ENCODE measurements around the gene PF4V1.

PF4V1 gene

DNA sequence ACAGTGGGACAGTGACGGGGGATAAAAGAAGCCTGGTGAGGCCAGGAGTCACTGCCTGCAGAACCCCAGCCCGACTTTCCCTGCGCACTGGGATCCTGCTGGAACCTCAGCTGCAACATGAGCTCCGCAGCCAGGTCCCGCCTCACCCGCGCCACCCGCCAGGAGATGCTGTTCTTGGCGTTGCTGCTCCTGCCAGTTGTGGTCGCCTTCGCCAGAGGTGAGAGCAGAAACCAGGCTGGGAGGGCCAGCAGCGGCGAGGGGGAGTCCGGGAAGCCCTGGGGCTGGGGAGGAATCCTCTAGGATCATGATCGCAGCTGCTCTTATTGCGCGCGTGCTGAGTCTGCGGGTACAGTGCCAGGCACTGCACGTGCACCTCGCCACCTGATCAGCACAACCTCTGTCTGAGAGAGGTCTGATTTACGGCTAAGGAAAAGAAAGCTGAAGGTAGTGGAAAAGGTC lies at the start of gene PF4V1:
Gene PF4V1, plus strand, starts transcription at position 51 of the 459 bp plus-strand sequence. Its CDS starts 67 bp downstream, at position 118.
- DNase-seq (ENCODE audit: low read depth): no peak

DNA sequence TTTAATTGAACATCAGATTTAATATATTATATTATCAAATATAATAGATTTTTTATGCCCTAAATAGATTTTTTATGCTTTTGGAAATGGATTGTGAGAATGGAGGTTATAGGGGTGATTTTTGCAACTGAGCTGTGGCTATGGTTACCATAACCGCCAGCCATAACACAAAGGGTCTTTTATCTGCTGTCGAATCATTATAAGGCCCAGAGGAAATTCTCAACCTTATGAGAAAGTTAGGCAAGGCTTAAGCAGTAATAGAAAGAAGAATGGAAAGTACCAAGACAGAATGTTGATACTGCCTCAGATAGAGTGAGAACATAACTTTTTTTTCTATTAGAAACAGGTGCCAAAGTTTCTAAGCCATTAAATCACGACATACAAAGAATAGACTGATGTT lies 42.9 kb upstream of the PF4V1 start:
- DNase-seq (ENCODE audit: low read depth): no peak

GRCh38 chr4:73811841-73812240 lies 41.3 kb upstream of the PF4V1 start:
- DNase-seq (ENCODE audit: low read depth): no peak

DNA sequence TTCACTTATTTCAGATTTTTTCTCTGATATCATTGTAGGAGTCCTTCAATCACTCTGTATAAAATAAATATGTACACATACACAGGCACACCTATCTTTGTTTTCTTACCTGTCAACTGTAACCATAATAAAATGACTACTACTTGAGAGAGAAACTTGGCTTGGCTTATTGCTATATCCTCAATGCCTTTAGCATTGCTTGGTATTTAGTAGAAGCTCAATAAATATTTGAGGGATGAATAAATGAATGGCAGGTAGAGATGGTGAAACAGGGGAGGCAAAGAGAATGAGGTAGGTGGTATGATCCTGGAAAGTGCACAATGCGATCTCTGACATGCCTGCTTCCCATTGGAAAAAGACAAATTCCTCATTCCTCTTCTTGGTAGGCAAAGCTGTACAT lies 38.4 kb upstream of the PF4V1 start:
- no peak for DNase-seq (ENCODE audit: low read depth)

GRCh38 chr4:73815145-73815544 lies 38.0 kb upstream of the PF4V1 start:
- no peak for DNase-seq (ENCODE audit: low read depth)

GRCh38 chr4:73816814-73817213 lies 36.3 kb upstream of the PF4V1 start:
- no peak for DNase-seq (ENCODE audit: low read depth)

DNA sequence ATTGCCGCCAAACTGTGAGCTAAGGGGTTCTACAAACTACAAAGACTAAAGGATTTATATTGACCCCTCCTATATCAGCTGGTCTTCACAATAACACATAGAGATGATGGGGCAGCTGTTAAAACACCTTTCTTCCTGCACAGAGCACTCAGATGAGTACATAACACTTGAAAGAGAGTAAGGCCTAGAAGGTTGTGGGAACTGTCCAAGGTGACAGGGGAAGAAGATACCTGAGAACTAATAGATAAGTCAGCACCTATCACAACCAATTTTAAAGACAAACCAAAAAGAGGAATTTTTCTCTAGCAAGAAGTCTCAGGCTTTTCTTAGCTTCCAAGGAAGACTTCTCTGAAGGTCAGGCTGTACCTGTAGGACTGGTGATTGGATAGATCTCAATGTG lies 35.8 kb upstream of the PF4V1 start:
- no peak for DNase-seq (ENCODE audit: low read depth)

DNA sequence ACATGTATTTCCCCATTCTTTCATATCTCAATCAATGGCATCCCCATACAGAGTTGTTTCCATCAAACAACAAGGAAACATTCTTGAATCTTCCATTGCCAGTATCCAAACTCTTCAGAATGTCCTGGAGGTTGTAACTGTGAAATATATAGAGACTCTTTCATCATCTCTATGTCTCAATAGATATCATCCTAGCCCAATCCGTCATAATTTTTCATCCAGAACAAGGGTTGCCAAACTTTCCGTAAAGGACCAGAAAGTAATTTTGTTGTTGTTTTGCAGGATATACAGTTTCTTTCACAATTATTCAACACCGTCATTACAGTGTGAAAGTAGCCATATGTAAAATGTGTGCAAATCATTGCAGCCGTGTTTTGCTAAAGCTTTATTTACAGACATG lies 31.8 kb upstream of the PF4V1 start:
- DNase-seq (ENCODE audit: low read depth): no peak

GRCh38 chr4:73822389-73822788 lies 30.7 kb upstream of the PF4V1 start:
- DNase-seq (ENCODE audit: low read depth): no peak

DNA sequence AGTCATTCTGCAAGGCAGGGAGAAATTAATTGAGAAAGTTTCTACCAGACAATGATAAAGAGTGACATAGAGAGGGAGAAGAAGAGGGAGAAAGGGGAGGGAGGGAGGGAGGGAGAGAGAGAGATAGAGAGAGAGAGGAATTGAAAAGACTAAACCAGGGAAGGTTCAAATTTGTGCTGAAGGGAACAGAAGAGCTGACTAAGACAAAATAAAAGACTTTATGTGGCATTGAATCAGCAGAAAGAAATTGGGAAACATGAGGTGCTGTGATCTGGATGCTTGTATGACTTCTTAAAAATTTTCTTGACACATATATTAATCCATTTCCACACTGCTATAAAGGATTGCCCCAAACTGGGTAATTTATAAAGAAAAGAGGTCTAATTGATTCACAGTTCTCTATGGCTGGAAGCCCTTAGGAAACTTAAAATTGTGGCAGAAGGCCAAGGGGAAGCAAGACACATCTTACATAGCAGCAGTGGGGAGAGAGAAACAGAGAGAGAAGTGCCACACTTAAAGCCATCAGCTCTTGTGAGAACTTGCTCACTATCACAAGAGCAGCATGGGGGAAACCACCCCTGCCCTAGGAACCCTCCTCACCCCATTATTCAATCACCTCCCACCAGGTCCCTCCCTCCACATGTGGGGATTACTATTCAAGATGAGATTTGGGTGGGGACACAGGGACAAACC lies 30.1 kb upstream of the PF4V1 start:
- no peak for DNase-seq (ENCODE audit: low read depth)

GRCh38 chr4:73823760-73824159 lies 29.3 kb upstream of the PF4V1 start:
- DNase-seq (ENCODE audit: low read depth): no peak

DNA sequence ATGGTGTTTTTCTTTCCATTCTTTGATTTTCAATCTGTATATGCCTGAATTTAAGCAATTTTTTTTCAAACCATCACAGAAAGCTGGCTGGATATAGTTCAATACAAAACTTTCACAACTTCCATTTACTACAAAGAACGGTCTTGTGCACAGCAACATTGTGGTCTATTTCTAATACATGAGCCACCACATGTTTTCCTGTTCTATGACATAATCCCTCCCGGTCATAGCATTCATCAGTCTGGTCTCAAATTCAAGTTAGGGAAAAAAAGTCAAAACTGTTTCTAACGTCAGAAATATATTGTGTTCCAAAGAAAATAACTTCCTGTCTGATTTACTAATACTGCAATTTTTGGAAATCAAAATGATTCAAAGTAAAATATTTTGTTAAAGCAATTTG lies 24.1 kb upstream of the PF4V1 start:
- no peak for DNase-seq (ENCODE audit: low read depth)

DNA sequence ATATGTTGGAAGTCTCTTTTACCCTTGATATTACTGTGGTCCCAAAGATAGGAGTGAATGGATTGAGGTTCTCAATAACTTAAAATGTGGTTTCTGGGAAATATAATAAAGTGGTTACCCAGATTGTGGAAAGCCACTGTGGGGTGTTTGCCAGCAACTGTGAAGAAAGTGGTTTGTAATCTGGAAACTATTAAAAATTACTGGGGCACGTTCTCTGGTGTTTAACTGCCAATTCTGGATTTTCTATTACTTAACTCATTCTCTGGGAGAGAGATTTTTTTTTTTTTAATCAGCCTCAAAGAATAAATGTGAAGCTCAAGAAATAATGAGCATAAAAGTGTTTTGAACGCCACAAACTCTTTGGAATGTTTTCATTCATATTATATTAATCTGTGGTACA lies 21.5 kb upstream of the PF4V1 start:
- no peak for DNase-seq (ENCODE audit: low read depth)

DNA sequence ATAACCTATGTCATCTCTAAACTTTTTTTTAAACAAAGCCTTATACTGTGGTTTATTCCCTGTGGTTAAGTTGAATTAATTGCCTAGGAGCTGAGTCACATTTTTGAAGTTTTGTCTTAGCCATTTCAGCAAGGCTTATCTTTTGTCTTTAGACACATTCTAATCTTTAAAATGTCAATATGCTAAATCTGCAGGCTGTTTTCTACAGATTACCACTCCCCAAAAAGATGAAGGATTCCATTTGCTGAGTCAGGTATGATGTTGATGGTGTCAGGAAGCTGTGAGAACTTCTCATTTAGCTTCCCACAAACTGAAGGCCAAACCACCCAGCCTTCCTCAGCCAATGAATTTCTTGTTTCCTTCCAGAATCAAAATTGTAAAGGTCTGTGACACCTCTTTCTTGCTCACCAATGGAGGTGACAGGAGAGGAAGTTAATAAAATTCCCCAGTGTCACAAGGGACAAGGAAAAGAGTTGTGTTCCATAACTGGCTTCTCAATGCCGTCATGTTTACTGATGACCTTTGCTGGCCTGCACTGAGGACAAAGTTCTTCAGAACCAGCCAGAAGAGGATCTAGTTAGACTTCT lies 20.4 kb upstream of the PF4V1 start:
- no peak for DNase-seq (ENCODE audit: low read depth)

GRCh38 chr4:73836373-73837279 lies 16.5 kb upstream of the PF4V1 start, which contains the start of gene CXCL6:
CXCL6 (plus strand) TSS chr4:73836678; CDS start chr4:73836751, 73 bp downstream.
- no peak for DNase-seq (ENCODE audit: low read depth)

DNA sequence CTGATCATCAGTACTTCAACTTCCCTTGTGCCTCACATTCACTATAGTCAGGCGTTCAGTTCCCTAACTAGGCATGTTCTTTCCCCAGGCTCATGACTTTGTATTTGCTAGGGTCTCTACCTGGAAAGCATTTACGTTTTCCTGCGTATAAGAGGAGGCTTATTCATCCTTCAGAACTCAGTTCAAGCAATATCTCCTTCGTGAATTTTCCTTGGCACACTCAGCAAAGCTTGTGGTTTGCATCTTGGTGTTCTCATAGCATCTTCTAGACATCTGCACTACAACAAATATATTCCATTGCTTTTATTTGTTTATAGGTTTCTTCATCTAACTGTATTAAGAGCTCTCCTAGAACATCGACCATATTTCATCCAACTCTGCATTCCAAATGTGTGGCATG lies 14.0 kb upstream of the PF4V1 start:
- no peak for DNase-seq (ENCODE audit: low read depth)

- DNase-seq (ENCODE audit: low read depth): no peak
These were observed 13.4 kb upstream of the PF4V1 start for GRCh38 chr4:73839715-73840114.

- no peak for DNase-seq (ENCODE audit: low read depth)
These were observed 11.7 kb upstream of the PF4V1 start for GRCh38 chr4:73841243-73841925.

GRCh38 chr4:73842696-73843095 lies 10.4 kb upstream of the PF4V1 start:
- DNase-seq (ENCODE audit: low read depth): no peak

DNA sequence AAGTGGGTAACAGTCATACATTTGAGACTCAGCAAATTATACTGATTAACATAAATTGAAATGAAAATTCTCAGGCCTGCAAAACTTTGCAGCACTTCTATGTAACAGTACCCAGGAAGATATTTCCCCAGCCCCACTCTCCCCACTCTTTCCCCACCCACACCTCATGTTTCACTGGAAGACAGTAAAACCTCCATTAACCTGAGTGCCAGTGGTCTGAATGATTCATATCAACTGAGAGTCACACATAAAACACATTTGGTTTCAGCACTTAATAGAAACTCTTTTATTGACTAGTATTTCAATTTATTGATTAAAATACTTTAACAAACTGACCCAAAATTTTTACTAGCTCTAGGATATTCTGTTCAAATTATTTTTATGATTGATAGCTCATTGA lies 9.7 kb upstream of the PF4V1 start:
- DNase-seq (ENCODE audit: low read depth): no peak

GRCh38 chr4:73844345-73844744 lies 8.8 kb upstream of the PF4V1 start:
- no peak for DNase-seq (ENCODE audit: low read depth)

GRCh38 chr4:73844806-73845205 lies 8.3 kb upstream of the PF4V1 start:
- no peak for DNase-seq (ENCODE audit: low read depth)
